ENCODE results near the gene PAPOLB. TPM values are rescaled to one million over a fixed set of nuclear protein-coding genes. Genes with fewer than 3 reads are reported as not detected.

The PAPOLB gene
- 0.22 and 0.39 TPM in 2 replicates for total RNA-seq

GRCh38 chr7:4861673-4862072, at the start of gene PAPOLB:
Gene PAPOLB (minus strand): TSS chr7:4862030. CDS start chr7:4861810, 220 bp downstream.

GRCh38 chr7:4883372-4884144, 21.7 kb upstream of the PAPOLB start, which contains the start of gene RADIL:
Gene RADIL (minus strand): TSS chr7:4883716. CDS start chr7:4878139, 5,577 bp downstream.

Small RNA genes lying within 50 kb of the gene (small RNA-seq; reads per million reads assigned to genes)
- gene RF00019: not detected

Other genes starting within 250 kb of the PAPOLB start
- gene FOXK1, start 179.7 kb downstream of the PAPOLB start, total RNA-seq: 33.2 and 34.1 TPM in 2 replicates
- 33.8 and 39.9 TPM in 2 replicates for gene AP5Z1, start 86.4 kb downstream of the PAPOLB start, total RNA-seq
- 1.0 and 1.6 TPM in 2 replicates for gene RADIL, start 21.7 kb upstream of the PAPOLB start, total RNA-seq
- gene MMD2, start 97.2 kb upstream of the PAPOLB start, total RNA-seq: not detected in 2 replicates
- gene RBAK, start 183.8 kb upstream of the PAPOLB start, total RNA-seq: 16.5 and 17.0 TPM in 2 replicates